Type B pancreatic cell (in vitro differentiated cells): Measurements from ENCODE around the gene NEUROG3. TPM values are rescaled to one million over a fixed set of nuclear protein-coding genes. Genes with fewer than 3 reads are reported as not detected.

Experiments
- DNase-seq: peaks from one replicate; pipeline ENCODE4 v3.0.0; 2021; ENCODE audit warnings: mixed read lengths; ENCODE audit not compliant: unreplicated experiment; ENCODE audit errors: extremely low spot score
- H3K27ac Mint-ChIP-seq: 2 replicates; pipeline ENCODE4 v1.8.0; 2021; ENCODE audit warnings: mild to moderate bottlenecking, mixed read lengths
- H3K27me3 Mint-ChIP-seq: 2 replicates; pipeline ENCODE4 v1.8.0; 2021; ENCODE audit warnings: mixed read lengths
- H3K36me3 Mint-ChIP-seq: 2 replicates; pipeline ENCODE4 v1.8.0; 2021; ENCODE audit warnings: mixed read lengths
- H3K4me1 Mint-ChIP-seq: one replicate; pipeline ENCODE4 v1.8.0; 2021; ENCODE audit warnings: mixed read lengths; ENCODE audit not compliant: unreplicated experiment
- H3K4me3 Mint-ChIP-seq: 2 replicates; pipeline ENCODE4 v1.8.0; 2021; ENCODE audit warnings: mild to moderate bottlenecking, mixed read lengths
- H3K9me3 Mint-ChIP-seq: 2 replicates; pipeline ENCODE4 v1.8.0; 2021; ENCODE audit warnings: mixed read lengths
- total RNA-seq: library from RNA; stranded (reverse); gene quantifications from 2 replicates; pipeline ENCODE4 v1.2.1, GENCODE V29; 2021; ENCODE audit warnings: low replicate concordance
- TF ChIP-seq, protein P1 (sequence below): fragments of 200-600 bp; sonication (generic); conservative IDR thresholded peaks from 2 replicates; pipeline ENCODE4 v1.5.0; 2021; ENCODE audit warnings: antibody characterized with exemption, mild to moderate bottlenecking

Gene NEUROG3
- total RNA-seq, 1 donor from 2014 or later: 0.51 TPM

DNA sequence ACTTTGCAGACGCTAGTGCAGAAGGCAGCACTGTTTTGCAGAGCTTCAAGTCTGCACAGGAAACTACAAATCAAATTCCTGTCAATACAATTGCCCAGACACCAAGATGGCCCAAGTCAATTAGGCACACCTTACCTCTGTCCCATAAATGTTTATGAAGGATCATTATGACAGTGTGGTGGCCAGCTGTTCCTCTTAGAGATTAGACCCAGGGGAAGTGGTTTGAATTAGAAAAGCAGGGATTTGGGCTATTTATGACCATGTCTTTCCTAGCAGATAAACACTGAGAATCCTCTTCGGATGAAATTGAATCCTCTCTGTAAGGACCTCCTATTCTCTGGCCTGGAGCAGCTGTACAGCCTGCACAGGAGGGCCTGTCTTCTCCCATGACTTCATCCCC, 9.9 kb upstream of the NEUROG3 start:
- H3K4me3 Mint-ChIP-seq: no peak overlapping the region
- H3K36me3 Mint-ChIP-seq: no peaks in the 10 kb centered on the region
- no peaks in the 10 kb centered on the region for H3K4me1 Mint-ChIP-seq
- H3K9me3 Mint-ChIP-seq: no peaks in the 10 kb centered on the region
- no peak overlapping the region for H3K27ac Mint-ChIP-seq
- no peak for DNase-seq
- TF ChIP-seq, protein P1, sequence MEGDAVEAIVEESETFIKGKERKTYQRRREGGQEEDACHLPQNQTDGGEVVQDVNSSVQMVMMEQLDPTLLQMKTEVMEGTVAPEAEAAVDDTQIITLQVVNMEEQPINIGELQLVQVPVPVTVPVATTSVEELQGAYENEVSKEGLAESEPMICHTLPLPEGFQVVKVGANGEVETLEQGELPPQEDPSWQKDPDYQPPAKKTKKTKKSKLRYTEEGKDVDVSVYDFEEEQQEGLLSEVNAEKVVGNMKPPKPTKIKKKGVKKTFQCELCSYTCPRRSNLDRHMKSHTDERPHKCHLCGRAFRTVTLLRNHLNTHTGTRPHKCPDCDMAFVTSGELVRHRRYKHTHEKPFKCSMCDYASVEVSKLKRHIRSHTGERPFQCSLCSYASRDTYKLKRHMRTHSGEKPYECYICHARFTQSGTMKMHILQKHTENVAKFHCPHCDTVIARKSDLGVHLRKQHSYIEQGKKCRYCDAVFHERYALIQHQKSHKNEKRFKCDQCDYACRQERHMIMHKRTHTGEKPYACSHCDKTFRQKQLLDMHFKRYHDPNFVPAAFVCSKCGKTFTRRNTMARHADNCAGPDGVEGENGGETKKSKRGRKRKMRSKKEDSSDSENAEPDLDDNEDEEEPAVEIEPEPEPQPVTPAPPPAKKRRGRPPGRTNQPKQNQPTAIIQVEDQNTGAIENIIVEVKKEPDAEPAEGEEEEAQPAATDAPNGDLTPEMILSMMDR: no peak
- peaks cover 41% of the 10 kb centered on the region for H3K27me3 Mint-ChIP-seq

DNA sequence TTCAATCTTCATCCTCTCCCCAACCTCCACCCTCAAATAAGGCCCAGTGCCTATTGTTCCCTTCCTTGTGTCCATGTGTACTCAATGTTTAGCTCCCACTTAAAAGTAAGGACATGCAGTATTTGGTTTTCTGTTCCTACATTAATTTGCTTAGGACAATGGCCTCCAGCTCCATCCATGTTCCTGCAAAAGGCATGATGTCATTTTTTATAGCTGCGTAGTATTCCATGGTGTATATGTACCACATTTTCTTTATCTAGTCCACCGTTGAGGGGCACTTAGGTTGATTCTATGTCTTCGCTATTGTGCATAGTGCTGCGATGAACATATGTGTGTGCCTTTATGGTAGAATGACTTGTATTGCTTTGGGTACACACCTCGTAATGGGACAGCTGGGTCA, 7.2 kb upstream of the NEUROG3 start:
- Mint-ChIP-seq H3K27me3 (peaks cover 68% of the 10 kb centered on the region), H3K36me3 (no peaks in the 10 kb centered on the region), H3K9me3 (no peaks in the 10 kb centered on the region), H3K4me1 (no peaks in the 10 kb centered on the region), H3K27ac (no peak overlapping the region), H3K4me3 (no peak overlapping the region)
- TF ChIP-seq, protein P1: no peak
- no peak for DNase-seq

DNA sequence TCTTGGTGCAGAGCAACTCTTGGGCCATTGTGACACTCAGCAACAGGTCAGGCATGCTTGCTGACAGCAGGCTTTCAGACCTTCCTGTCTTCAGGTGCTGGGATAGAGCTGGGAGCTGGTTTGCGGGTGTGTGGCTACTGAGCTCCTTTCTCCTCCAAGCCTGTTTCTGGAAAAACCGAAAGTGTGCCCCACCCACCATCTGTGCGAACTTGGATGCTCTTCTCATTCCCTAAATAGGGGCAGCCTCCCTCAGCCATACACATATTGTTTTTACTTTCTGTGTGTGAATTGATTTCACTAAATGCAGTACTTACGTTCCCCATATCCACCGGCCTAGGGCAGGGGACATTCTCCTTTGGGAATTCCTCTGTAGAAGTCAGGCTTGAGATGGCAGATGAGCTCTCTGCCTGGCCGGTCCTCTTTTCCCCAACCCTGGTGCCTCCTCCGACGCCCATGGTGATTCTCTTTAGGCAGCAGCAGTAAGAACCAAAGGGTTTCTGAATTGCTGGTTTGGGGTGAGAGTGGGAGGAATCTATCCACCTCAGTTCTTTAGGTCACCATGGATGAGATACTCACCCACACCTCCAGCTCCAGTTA, 6.3 kb upstream of the NEUROG3 start:
- Mint-ChIP-seq H3K36me3 (no peaks in the 10 kb centered on the region), H3K9me3 (no peaks in the 10 kb centered on the region), H3K4me1 (peaks cover 3% of the 10 kb centered on the region), H3K27me3 (peaks cover 77% of the 10 kb centered on the region), H3K27ac (no peak overlapping the region), H3K4me3 (no peak overlapping the region)
- DNase-seq: no peak
- TF ChIP-seq, protein P1: no peak

DNA sequence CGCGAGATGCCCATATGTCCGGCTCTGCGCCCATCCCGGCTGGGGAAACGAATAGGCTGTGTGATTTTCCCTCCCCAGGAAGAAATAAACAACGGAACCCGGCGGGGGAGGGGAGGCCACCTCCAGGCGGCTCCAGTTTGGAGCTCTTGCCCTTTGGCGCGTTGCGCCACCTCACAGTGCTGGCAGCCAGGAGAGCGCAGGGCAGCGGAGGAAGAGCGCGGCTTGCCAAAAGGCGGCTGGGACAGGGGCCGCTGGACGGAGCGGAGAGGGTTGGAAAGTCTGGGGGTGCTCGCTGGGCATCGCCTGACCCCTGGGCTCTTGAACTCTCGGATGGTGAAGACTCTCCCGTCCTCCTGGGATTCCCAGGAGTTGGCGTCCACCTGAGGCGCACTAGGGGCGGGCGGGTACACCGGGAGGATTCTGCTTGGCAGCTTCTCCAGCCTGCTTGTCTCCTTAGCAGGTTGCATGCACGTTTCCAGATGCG, 5.3 kb upstream of the NEUROG3 start:
- no peak overlapping the region for H3K4me3 Mint-ChIP-seq

DNA sequence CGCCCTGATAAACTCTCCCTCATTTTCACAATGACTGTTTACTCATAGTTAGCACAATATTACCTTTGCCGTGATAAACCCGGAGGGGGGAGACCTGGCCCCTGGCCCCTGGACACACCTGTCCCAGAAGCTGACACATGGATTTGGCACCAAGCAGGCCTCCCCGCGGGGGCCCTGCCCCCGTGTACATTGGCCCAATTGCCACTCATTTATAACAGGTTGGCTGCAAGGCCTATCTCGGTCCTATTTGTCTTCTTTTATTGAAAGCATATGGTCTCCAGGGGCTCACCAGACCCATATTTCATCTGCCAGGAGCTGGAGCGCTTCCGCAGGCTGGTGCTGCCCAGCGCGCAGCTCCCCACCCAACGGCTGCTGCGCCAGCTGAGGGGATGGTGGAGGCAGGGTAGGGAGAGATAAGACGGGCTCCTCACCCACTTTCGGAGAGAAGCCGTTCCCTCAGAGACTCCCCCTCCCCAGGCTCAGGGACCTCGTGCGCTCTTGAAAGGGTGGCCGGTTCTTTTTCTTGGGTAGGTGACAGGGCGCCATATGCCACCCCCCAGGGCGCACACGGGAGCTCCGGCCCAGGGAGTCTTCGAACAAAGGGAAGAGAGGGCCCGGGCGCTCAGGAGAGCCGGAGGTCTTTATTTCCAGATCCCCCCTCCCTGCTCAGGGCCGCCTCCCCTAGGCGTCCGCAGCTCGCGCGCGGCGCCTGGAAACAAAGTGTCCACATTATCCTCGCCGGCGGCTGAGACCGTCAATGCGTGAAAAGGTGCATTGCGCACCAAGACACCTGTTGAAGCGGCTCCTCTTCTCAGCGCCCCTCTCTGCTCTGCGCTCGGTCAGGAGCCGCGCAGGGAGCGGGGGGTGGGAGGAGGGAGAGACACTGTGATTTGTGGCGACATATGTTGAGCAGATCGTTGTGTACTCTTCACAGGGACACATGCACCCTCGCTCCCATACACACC, 4.3 kb upstream of the NEUROG3 start:
- Mint-ChIP-seq H3K27ac (no peak overlapping the region), H3K4me1 (peaks cover 5% of the 10 kb centered on the region), H3K9me3 (no peaks in the 10 kb centered on the region), H3K36me3 (no peaks in the 10 kb centered on the region), H3K27me3 (peaks cover 95% of the 10 kb centered on the region), H3K4me3 (no peak overlapping the region)
- TF ChIP-seq, protein P1: no peak
- no peak for DNase-seq

More for the DNA sequence above, 5.3 kb upstream of the NEUROG3 start:
- Mint-ChIP-seq H3K27ac (no peak overlapping the region), H3K27me3 (peaks cover 87% of the 10 kb centered on the region), H3K36me3 (no peaks in the 10 kb centered on the region), H3K4me1 (peaks cover 5% of the 10 kb centered on the region), H3K9me3 (no peaks in the 10 kb centered on the region)
- TF ChIP-seq, protein P1: no peak
- no peak for DNase-seq
